Measurements from ENCODE around the gene AOPEP. TPM values are rescaled to one million over a fixed set of nuclear protein-coding genes. Genes with fewer than 3 reads are reported as not detected.

The AOPEP gene
- total RNA-seq, 1 experiment from 2014 or later = 15.0 TPM

- no peak for DNase-seq
Measured at GRCh38 chr9:95017062-95017461, 290.6 kb downstream of the AOPEP start.

More at GRCh38 chr9:95017062-95017461, 290.6 kb downstream of the AOPEP start:
- H2AK5ac ChIP-seq (ENCODE audit: insufficient read length, low read length) = no peak overlapping the region
- no peak overlapping the region for H4K5ac ChIP-seq (ENCODE audit: insufficient read length, low read depth, low read length)
- no peak overlapping the region for H2BK20ac ChIP-seq (ENCODE audit: low read depth, low read length, poor library complexity, severe bottlenecking)
- H3K9me3 Mint-ChIP-seq = no peaks in the 10 kb centered on the region
- WGBS (ENCODE audit: extremely low coverage, insufficient read length, low lambda C conversion rate) = no CpG with 5 or more reads among the region's 1 CpG
- no peak overlapping the region for H3K27ac ChIP-seq (ENCODE audit: insufficient read length, low read depth, low read length)
- H3K27me3 Mint-ChIP-seq (ENCODE audit: low read depth) = no peaks in the 10 kb centered on the region
- TF ChIP-seq CTCF (conservative IDR thresholded peaks at IDR 0.05) = no peak
- H3K4me1 Mint-ChIP-seq = peaks cover 6% of the 10 kb centered on the region in 2 experiments; a peak in 3 of 4 replicates
- no peaks in the 10 kb centered on the region for H3K79me1 ChIP-seq (ENCODE audit: insufficient read depth, low read depth, low read length, poor library complexity, severe bottlenecking)
- no peaks in the 10 kb centered on the region for H3K9me3 ChIP-seq (ENCODE audit: control insufficient read depth, low read depth, low read length)
- no peak overlapping the region for H3K9ac ChIP-seq (ENCODE audit: extremely low read depth, insufficient read length, low read length)
- no peak overlapping the region for H2AFZ ChIP-seq (ENCODE audit: low read length)
- H3K14ac ChIP-seq (ENCODE audit: insufficient read depth, low read length) = no peak overlapping the region
- no peaks in the 10 kb centered on the region for H3K79me2 ChIP-seq (ENCODE audit: insufficient read depth, low read length)
- H3K23ac ChIP-seq (ENCODE audit: insufficient read length, low read depth, low read length) = no peak overlapping the region
- H2BK5ac ChIP-seq (ENCODE audit: insufficient read length, low read length) = no peak overlapping the region
- no peak overlapping the region for H3K56ac ChIP-seq (ENCODE audit: insufficient read length, low read depth, low read length)
- peaks cover 3% of the 10 kb centered on the region for H4K20me1 ChIP-seq (ENCODE audit: control insufficient read depth, insufficient read depth, insufficient read length)
- H2BK15ac ChIP-seq (ENCODE audit: low read depth, low read length) = no peak overlapping the region
- no peak overlapping the region for H3K4ac ChIP-seq (ENCODE audit: low read depth, low read length)
- H3T11ph ChIP-seq (ENCODE audit: low read length) = no peak overlapping the region
- no peaks in the 10 kb centered on the region for H3K23me2 ChIP-seq (ENCODE audit: insufficient read length, low read depth, low read length, poor library complexity, severe bottlenecking)
- no peak overlapping the region for H3K18ac ChIP-seq (ENCODE audit: insufficient read length, low read depth, low read length)
- H3K4me3 Mint-ChIP-seq = no peak overlapping the region
- H3K4me2 ChIP-seq (ENCODE audit: insufficient read depth, insufficient read length, low read length) = no peak overlapping the region
- no peak overlapping the region for H2BK12ac ChIP-seq (ENCODE audit: insufficient read length, low read depth, low read length)
- H3K4me1 ChIP-seq (ENCODE audit: insufficient read depth, low read length) = no peaks in the 10 kb centered on the region
- peaks cover 0 to 8% (median 4%) of the 10 kb centered on the region in 3 experiments; a peak in 1 of 7 replicates for H3K36me3 Mint-ChIP-seq (ENCODE audit: insufficient read depth in 1 of 3, low read depth in 3 of 3)
- no peaks in the 10 kb centered on the region for H3K27me3 ChIP-seq (ENCODE audit: insufficient read depth, low read length)
- no peak overlapping the region for H4K91ac ChIP-seq (ENCODE audit: insufficient read length, low read depth, low read length)
- no peak overlapping the region for H4K8ac ChIP-seq (replicated peaks; ENCODE audit: insufficient read length, low read depth, low read length)
- no peak overlapping the region for H3K27ac Mint-ChIP-seq
- H2BK120ac ChIP-seq (ENCODE audit: low read depth, low read length, poor library complexity, severe bottlenecking) = no peak overlapping the region
